Upper lobe of left lung (tissue), 4 donors: ENCODE data around the gene PCDHGA2.
A peak's percentile ranks its signal among the peaks of the same experiment; 100 is the strongest.

Experiments used
- CTCF ChIP-seq, 6 experiments: fragments of 450-650 bp in 4 of 6; fragments of 200-600 bp in 2 of 6; sonication (generic) in 2 of 6; IDR thresholded peaks; one replicate each; pipeline ENCODE4 v1.5.1; 2016 to 2019; ENCODE audit warnings: antibody characterized with exemption in 6 of 6
- POLR2AphosphoS5 ChIP-seq, 2 donors: sonication (generic); formaldehyde crosslinking; IDR thresholded peaks; one replicate each; pipeline ENCODE4 v1.5.1; 2017; ENCODE audit warnings: antibody characterized with exemption in 2 of 2

DNA sequence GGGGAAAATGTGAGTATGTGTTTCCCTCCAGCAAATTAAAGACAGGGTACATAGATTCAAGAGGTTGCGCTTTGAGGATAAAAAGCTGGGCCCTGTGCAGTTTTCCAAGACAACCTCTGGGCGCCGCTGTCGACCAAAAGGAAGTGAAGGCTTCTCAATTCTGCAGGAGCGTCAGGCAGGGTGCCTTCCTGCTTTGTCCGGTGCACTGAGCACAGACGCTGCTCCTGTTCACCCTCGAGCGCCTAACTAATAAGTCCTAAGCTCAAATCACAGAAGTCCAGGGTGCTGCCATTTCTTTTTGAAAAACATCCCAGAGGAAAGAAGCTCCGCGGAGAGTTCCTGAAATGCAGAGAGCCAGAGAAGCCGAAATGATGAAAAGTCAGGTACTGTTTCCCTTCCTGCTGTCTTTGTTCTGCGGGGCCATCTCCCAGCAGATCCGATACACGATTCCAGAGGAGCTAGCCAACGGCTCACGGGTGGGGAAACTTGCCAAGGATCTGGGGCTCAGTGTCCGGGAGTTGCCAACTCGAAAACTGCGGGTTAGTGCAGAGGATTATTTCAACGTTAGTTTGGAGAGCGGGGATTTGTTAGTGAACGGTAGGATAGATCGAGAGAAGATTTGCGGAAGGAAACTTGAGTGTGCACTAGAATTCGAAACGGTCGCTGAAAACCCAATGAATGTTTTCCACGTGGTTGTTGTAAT lies 11.5 kb downstream of the PCDHGA2 start, which contains the start of gene PCDHGB1:
- TF ChIP-seq POLR2AphosphoS5 (IDR thresholded peaks at IDR 0.05) (no peak), CTCF (IDR thresholded peaks at IDR 0.05) (peak in 2 of 6 experiments; percentile 17 to 24)
